ENCODE data around the gene TPRA1. TPM values are rescaled to one million over a fixed set of nuclear protein-coding genes. Genes with fewer than 3 reads are reported as not detected.

TPRA1 gene
- polyA plus RNA-seq, 4 donors, result 23.7 to 26.1 (median 25.7) TPM

DNA sequence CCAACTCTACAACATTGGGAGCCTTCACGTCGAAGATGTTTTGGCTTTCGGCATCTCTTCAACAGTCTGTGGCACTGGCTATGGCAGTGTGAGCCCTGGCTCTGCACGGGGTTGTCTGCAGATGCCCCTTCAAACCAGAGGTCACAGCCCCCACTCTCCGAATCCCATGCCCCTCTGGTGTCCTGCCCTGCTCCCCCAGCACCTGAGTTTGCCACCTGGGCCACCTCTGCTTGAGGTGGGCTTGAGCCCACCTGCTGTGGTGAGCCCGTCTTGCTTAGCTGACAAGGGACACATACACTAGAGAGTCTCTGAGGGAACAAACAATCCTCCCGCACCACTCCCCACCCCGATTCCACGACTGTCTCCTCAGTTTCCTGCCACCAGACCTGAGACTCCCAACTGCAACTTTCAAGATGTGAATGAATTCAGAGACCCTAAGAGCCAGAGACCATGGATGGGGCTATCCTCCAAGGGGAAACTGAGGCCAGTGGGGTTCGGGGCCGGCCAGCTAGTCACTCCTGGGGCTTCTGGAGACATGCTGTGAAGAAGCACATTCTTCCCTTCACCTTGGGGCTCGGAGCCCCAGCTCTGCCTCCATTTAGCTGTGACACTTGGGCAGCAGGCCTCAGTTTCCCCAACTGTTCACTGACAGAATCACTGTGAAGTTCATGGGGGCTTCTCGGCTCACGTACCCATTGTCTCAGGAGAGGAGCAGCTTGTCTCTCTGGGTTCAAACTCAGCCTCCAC is 44.6 kb downstream of the TPRA1 start:
- peaks cover 0 to 11% (median 0%) of the 10 kb centered on the region in 3 donors for H3K4me1 ChIP-seq (ENCODE audit: control insufficient read depth in 3 of 3, insufficient read depth in 2 of 3, low read depth in 1 of 3, low read length in 2 of 3)
- WGBS, 3 donors, result 90 to 91% (median 90%) methylated on average over 14 of the region's 14 CpGs
- H3K27ac ChIP-seq (ENCODE audit: low read depth in 1 of 3, low read length in 2 of 3), result no peak overlapping the region
- DNase-seq (no peak), FAIRE-seq (no peak)
- H3K27me3 ChIP-seq (ENCODE audit: control insufficient read depth in 3 of 3, insufficient read depth in 3 of 3, low read length in 3 of 3), result no peaks in the 10 kb centered on the region
- no peaks in the 10 kb centered on the region for H3K36me3 ChIP-seq (ENCODE audit: control insufficient read depth in 3 of 3, insufficient read depth in 2 of 3, low read depth in 1 of 3, low read length in 3 of 3)
- H3K9me3 ChIP-seq (ENCODE audit: control insufficient read depth in 2 of 2, insufficient read depth in 1 of 2, low read depth in 1 of 2, low read length in 1 of 2), result no peaks in the 10 kb centered on the region
- H3K4me3 ChIP-seq (ENCODE audit: low read depth in 1 of 3, low read length in 3 of 3), result no peak overlapping the region

DNA sequence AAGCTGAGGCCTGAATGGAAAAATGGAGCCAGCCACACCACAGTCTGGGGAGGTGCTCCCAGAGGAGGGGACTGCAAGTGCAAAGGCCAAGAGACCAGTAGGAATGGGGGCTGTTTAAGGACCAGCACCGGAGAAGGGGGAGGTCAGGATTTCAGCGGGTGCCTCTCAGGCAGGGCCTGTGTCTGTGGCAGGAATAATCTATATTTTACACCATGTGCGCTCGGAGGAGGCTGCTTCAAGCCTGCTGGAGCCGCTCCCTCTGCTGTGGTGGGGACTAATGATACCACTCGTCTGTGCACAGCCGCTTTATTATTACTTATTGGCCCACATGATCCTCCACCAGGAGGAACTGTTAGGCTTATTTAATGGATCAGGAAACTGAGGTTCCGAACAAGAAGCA is 45.3 kb downstream of the TPRA1 start:
- Histone ChIP-seq H3K27me3 (ENCODE audit: control insufficient read depth in 3 of 3, insufficient read depth in 3 of 3, low read length in 3 of 3) (no peaks in the 10 kb centered on the region), H3K4me3 (ENCODE audit: low read depth in 1 of 3, low read length in 3 of 3) (no peak overlapping the region), H3K36me3 (ENCODE audit: control insufficient read depth in 3 of 3, insufficient read depth in 2 of 3, low read depth in 1 of 3, low read length in 3 of 3) (no peaks in the 10 kb centered on the region), H3K27ac (ENCODE audit: low read depth in 1 of 3, low read length in 2 of 3) (no peak overlapping the region), H3K9me3 (ENCODE audit: control insufficient read depth in 2 of 2, insufficient read depth in 1 of 2, low read depth in 1 of 2, low read length in 1 of 2) (no peaks in the 10 kb centered on the region), H3K4me1 (ENCODE audit: control insufficient read depth in 3 of 3, insufficient read depth in 2 of 3, low read depth in 1 of 3, low read length in 2 of 3) (peaks cover 0 to 11% (median 0%) of the 10 kb centered on the region in 3 donors)
- no peak for FAIRE-seq
- 86 to 90% (median 88%) methylated on average over 8 of the region's 8 CpGs for WGBS, 3 donors
- no peak for DNase-seq

GRCh38 chr3:127544803-127545201 is 45.7 kb downstream of the TPRA1 start:
- H3K36me3 ChIP-seq (ENCODE audit: control insufficient read depth in 3 of 3, insufficient read depth in 2 of 3, low read depth in 1 of 3, low read length in 3 of 3), result no peaks in the 10 kb centered on the region
- FAIRE-seq (no peak), DNase-seq (peak in 1 of 2 donors; percentile 11)
- WGBS, 3 donors, result 62 to 77% (median 72%) methylated on average over 9 of the region's 9 CpGs
- H3K4me3 ChIP-seq (ENCODE audit: low read depth in 1 of 3, low read length in 3 of 3), result no peak overlapping the region
- H3K27ac ChIP-seq (ENCODE audit: low read depth in 1 of 3, low read length in 2 of 3), result no peak overlapping the region
- H3K27me3 ChIP-seq (ENCODE audit: control insufficient read depth in 3 of 3, insufficient read depth in 3 of 3, low read length in 3 of 3), result no peaks in the 10 kb centered on the region
- no peaks in the 10 kb centered on the region for H3K9me3 ChIP-seq (ENCODE audit: control insufficient read depth in 2 of 2, insufficient read depth in 1 of 2, low read depth in 1 of 2, low read length in 1 of 2)
- peaks cover 0 to 11% (median 0%) of the 10 kb centered on the region in 3 donors for H3K4me1 ChIP-seq (ENCODE audit: control insufficient read depth in 3 of 3, insufficient read depth in 2 of 3, low read depth in 1 of 3, low read length in 2 of 3)

DNA sequence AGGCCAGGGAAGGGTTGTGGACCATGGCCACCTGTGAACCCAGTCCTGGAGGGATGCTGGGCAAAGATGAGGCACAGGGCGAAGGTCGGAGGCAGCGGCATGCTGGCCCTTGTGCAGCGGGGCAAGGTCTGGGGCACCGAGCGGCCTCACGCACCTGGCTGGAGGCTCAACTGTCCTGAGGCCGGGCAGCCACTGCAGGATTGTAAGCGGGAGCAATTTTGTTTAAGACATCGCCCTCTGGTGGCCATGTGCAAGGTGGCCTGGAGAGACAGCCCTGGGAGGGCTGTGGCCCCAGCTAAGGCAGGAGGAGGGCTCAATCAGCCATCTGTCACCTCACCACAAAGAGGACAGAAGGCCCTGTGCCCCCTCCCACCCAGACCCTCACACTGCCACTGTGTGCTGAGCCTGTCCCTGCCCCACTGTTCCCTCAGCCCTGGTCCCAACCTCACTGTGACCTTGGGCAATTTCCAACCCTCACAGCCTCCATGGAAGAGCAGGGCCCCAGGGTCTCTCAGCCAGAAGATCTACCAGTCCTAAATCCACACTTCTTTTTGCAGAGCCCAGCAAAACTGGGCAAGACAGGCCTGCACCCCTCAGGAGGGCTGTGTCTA is 46.2 kb downstream of the TPRA1 start:
- H3K4me1 ChIP-seq (ENCODE audit: control insufficient read depth in 3 of 3, insufficient read depth in 2 of 3, low read depth in 1 of 3, low read length in 2 of 3), result peaks cover 0 to 11% (median 0%) of the 10 kb centered on the region in 3 donors
- H3K36me3 ChIP-seq (ENCODE audit: control insufficient read depth in 3 of 3, insufficient read depth in 2 of 3, low read depth in 1 of 3, low read length in 3 of 3), result no peaks in the 10 kb centered on the region
- H3K27ac ChIP-seq (ENCODE audit: low read depth in 1 of 3, low read length in 2 of 3), result no peak overlapping the region
- no peaks in the 10 kb centered on the region for H3K27me3 ChIP-seq (ENCODE audit: control insufficient read depth in 3 of 3, insufficient read depth in 3 of 3, low read length in 3 of 3)
- FAIRE-seq (no peak), DNase-seq (peak; percentile 78 to 81)
- H3K9me3 ChIP-seq (ENCODE audit: control insufficient read depth in 2 of 2, insufficient read depth in 1 of 2, low read depth in 1 of 2, low read length in 1 of 2), result no peaks in the 10 kb centered on the region
- 4 to 30% (median 12%) methylated on average over 10 of the region's 10 CpGs for WGBS, 3 donors
- H3K4me3 ChIP-seq (ENCODE audit: low read depth in 1 of 3, low read length in 3 of 3), result no peak overlapping the region

GRCh38 chr3:127543441-127543840 is 47.1 kb downstream of the TPRA1 start:
- Histone ChIP-seq H3K27me3 (ENCODE audit: control insufficient read depth in 3 of 3, insufficient read depth in 3 of 3, low read length in 3 of 3) (peaks cover 0 to 1% (median 0%) of the 10 kb centered on the region in 3 donors), H3K9me3 (ENCODE audit: control insufficient read depth in 2 of 2, insufficient read depth in 1 of 2, low read depth in 1 of 2, low read length in 1 of 2) (no peaks in the 10 kb centered on the region), H3K27ac (ENCODE audit: low read depth in 1 of 3, low read length in 2 of 3) (no peak overlapping the region), H3K36me3 (ENCODE audit: control insufficient read depth in 3 of 3, insufficient read depth in 2 of 3, low read depth in 1 of 3, low read length in 3 of 3) (no peaks in the 10 kb centered on the region), H3K4me1 (ENCODE audit: control insufficient read depth in 3 of 3, insufficient read depth in 2 of 3, low read depth in 1 of 3, low read length in 2 of 3) (peaks cover 0 to 11% (median 0%) of the 10 kb centered on the region in 3 donors), H3K4me3 (ENCODE audit: low read depth in 1 of 3, low read length in 3 of 3) (no peak overlapping the region)
- DNase-seq, result no peak
- WGBS, 3 donors, result 88 to 93% (median 88%) methylated on average over 12 of the region's 12 CpGs
- FAIRE-seq, result no peak

- Histone ChIP-seq H3K4me3 (ENCODE audit: low read depth in 1 of 3, low read length in 3 of 3) (no peak overlapping the region), H3K9me3 (ENCODE audit: control insufficient read depth in 2 of 2, insufficient read depth in 1 of 2, low read depth in 1 of 2, low read length in 1 of 2) (no peaks in the 10 kb centered on the region), H3K4me1 (ENCODE audit: control insufficient read depth in 3 of 3, insufficient read depth in 2 of 3, low read depth in 1 of 3, low read length in 2 of 3) (peaks cover 0 to 8% (median 0%) of the 10 kb centered on the region in 3 donors), H3K27ac (ENCODE audit: low read depth in 1 of 3, low read length in 2 of 3) (peak overlapping the region in 1 of 3 donors; percentile 28), H3K36me3 (ENCODE audit: control insufficient read depth in 3 of 3, insufficient read depth in 2 of 3, low read depth in 1 of 3, low read length in 3 of 3) (no peaks in the 10 kb centered on the region), H3K27me3 (ENCODE audit: control insufficient read depth in 3 of 3, insufficient read depth in 3 of 3, low read length in 3 of 3) (peaks cover 0 to 2% (median 0%) of the 10 kb centered on the region in 3 donors)
- DNase-seq (peak; percentile 32 to 48), FAIRE-seq (no peak)
- WGBS, 3 donors, result 64 to 79% (median 65%) methylated on average over 13 to 14 of the region's 14 CpGs
Measured at GRCh38 chr3:127542441-127542952, 48.0 kb downstream of the TPRA1 start.

GRCh38 chr3:127541320-127541719 is 49.2 kb downstream of the TPRA1 start:
- FAIRE-seq, result no peak
- no peak for DNase-seq
- H3K4me3 ChIP-seq (ENCODE audit: low read depth in 1 of 3, low read length in 3 of 3), result no peak overlapping the region
- no peaks in the 10 kb centered on the region for H3K9me3 ChIP-seq (ENCODE audit: control insufficient read depth in 2 of 2, insufficient read depth in 1 of 2, low read depth in 1 of 2, low read length in 1 of 2)
- WGBS, 3 donors, result 61 to 83% (median 69%) methylated on average over 5 of the region's 5 CpGs
- no peak overlapping the region for H3K27ac ChIP-seq (ENCODE audit: low read depth in 1 of 3, low read length in 2 of 3)
- H3K4me1 ChIP-seq (ENCODE audit: control insufficient read depth in 3 of 3, insufficient read depth in 2 of 3, low read depth in 1 of 3, low read length in 2 of 3), result peaks cover 0 to 8% (median 0%) of the 10 kb centered on the region in 3 donors
- H3K27me3 ChIP-seq (ENCODE audit: control insufficient read depth in 3 of 3, insufficient read depth in 3 of 3, low read length in 3 of 3), result peaks cover 0 to 2% (median 0%) of the 10 kb centered on the region in 3 donors
- no peaks in the 10 kb centered on the region for H3K36me3 ChIP-seq (ENCODE audit: control insufficient read depth in 3 of 3, insufficient read depth in 2 of 3, low read depth in 1 of 3, low read length in 3 of 3)

DNA sequence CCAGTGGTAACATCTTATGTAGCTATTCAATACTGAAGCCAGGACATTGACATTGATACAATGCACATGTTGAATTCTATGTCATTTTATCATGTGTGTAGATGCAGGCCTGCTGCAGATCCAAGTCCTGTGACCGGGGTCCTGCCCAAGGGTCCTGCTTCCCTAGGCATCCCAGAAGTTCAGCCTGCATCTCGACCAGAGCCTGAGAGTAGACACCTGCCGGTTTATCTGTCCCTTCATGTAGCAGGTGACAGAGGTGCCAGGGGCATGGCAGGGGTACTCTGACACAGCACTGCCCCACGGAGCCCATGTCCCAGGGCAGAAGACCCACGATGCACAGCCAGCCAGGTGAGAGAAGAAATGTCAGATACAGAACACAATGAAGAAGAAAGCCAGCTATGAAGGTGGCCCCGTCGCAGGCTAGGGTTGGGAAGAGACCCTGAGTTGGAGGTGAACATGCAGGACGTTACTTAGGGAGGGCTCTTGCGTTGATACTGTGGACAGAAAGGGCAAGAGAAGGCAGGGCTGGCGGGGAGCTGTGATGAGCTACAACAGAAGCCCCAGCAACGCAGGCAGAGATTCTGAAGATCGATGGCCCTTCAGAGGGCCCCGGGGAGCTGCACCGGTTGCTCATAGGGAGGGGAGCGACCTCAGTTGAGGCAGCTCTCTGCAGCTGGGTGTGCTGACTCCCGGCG is 51.0 kb downstream of the TPRA1 start:
- FAIRE-seq (no peak), DNase-seq (no peak)
- Histone ChIP-seq H3K27ac (ENCODE audit: low read depth in 1 of 3, low read length in 2 of 3) (no peak overlapping the region), H3K4me3 (ENCODE audit: low read depth in 1 of 3, low read length in 3 of 3) (no peak overlapping the region), H3K4me1 (ENCODE audit: control insufficient read depth in 3 of 3, insufficient read depth in 2 of 3, low read depth in 1 of 3, low read length in 2 of 3) (peaks cover 0 to 2% (median 0%) of the 10 kb centered on the region in 3 donors), H3K27me3 (ENCODE audit: control insufficient read depth in 3 of 3, insufficient read depth in 3 of 3, low read length in 3 of 3) (peaks cover 0 to 2% (median 0%) of the 10 kb centered on the region in 3 donors), H3K36me3 (ENCODE audit: control insufficient read depth in 3 of 3, insufficient read depth in 2 of 3, low read depth in 1 of 3, low read length in 3 of 3) (no peaks in the 10 kb centered on the region), H3K9me3 (ENCODE audit: control insufficient read depth in 2 of 2, insufficient read depth in 1 of 2, low read depth in 1 of 2, low read length in 1 of 2) (no peaks in the 10 kb centered on the region)
- WGBS, 3 donors, result 74 to 82% (median 78%) methylated on average over 17 of the region's 17 CpGs
